Stimulated activated CD4-positive, alpha-beta T cell treated with anti-CD3 and anti-CD28 coated beads, Interleukin-2, amount 100 ng/mL, for 4 hours (primary cell): ENCODE measurements around the gene UPP1.
"Not testable (repeated sequence)": the region's sequence is repeated elsewhere in the genome, so short reads cannot be mapped to it uniquely, and the experiment has no call there.

Source experiments
- DNase-seq: peaks from one replicate; pipeline ENCODE4 v3.0.0-alpha.2; 2020; ENCODE audit warnings: low read depth

The UPP1 gene

GRCh38 chr7:48111596-48111995 lies 22.5 kb downstream of the UPP1 start:
- no peak for DNase-seq

- DNase-seq: no peak
Measured at GRCh38 chr7:48112401-48113165, 23.5 kb downstream of the UPP1 start.

- DNase-seq: no peak
Measured at GRCh38 chr7:48113275-48113674, 24.2 kb downstream of the UPP1 start.

- no peak for DNase-seq
Measured at GRCh38 chr7:48114115-48114514, 25.1 kb downstream of the UPP1 start.

GRCh38 chr7:48114589-48114988 lies 25.5 kb downstream of the UPP1 start:
- DNase-seq: no peak

GRCh38 chr7:48116043-48116442 lies 27.0 kb downstream of the UPP1 start:
- DNase-seq: no peak

- DNase-seq: no peak
Measured at GRCh38 chr7:48118041-48118440, 29.0 kb downstream of the UPP1 start.

- not testable (repeated sequence) for DNase-seq
Measured at GRCh38 chr7:48120536-48120935, 31.5 kb downstream of the UPP1 start.

GRCh38 chr7:48126037-48126436 lies 37.0 kb downstream of the UPP1 start:
- no peak for DNase-seq

GRCh38 chr7:48130658-48131108 lies 41.6 kb downstream of the UPP1 start:
- DNase-seq: no peak

GRCh38 chr7:48132792-48133191 lies 43.7 kb downstream of the UPP1 start:
- DNase-seq: no peak

- DNase-seq: no peak
Measured at GRCh38 chr7:48139459-48139858, 50.4 kb downstream of the UPP1 start.

GRCh38 chr7:48140001-48140681 lies 51.1 kb downstream of the UPP1 start:
- DNase-seq: no peak

GRCh38 chr7:48141521-48141920 lies 52.5 kb downstream of the UPP1 start:
- DNase-seq: no peak

GRCh38 chr7:48144291-48144768 lies 55.3 kb downstream of the UPP1 start:
- DNase-seq: no peak

- no peak for DNase-seq
Measured at GRCh38 chr7:48147078-48147591, 58.1 kb downstream of the UPP1 start.

- not testable (repeated sequence) for DNase-seq
Measured at GRCh38 chr7:48147690-48148089, 58.6 kb downstream of the UPP1 start.

- no peak for DNase-seq
Measured at GRCh38 chr7:48148311-48148710, 59.2 kb downstream of the UPP1 start.

GRCh38 chr7:48149058-48149457 lies 60.0 kb downstream of the UPP1 start:
- no peak for DNase-seq

GRCh38 chr7:48150086-48150485 lies 61.0 kb downstream of the UPP1 start:
- DNase-seq: no peak

GRCh38 chr7:48154792-48155413 lies 65.8 kb downstream of the UPP1 start:
- DNase-seq: peak; percentile 5
